HepG2 (cell line): ENCODE measurements around the gene OR10H2. TPM values are rescaled to one million over a fixed set of nuclear protein-coding genes. Genes with fewer than 3 reads are reported as not detected.

ENCODE experiments used
- ATAC-seq: fragments of 200-7000 bp; cut with Tn5 transposase; 3 replicates; pipeline ENCODE4 v1.9.1; 2020; ENCODE audit warnings: mild to moderate bottlenecking, moderate library complexity
- BruUV-seq: library from RNA; stranded (reverse); fragments of 400-500 nt; replicated peaks from 2 replicates; lab custom pipeline; 2021; lab: Mats Ljungman, UMichigan
- CTCF ChIA-PET: fragments of 300-600 bp; formaldehyde crosslinking; extraction: SDS; loops from one replicate; lab custom pipeline; 2021; ENCODE audit warnings: low total read pairs, inconsistent platforms, low intra/inter-chr PET ratio; lab: Yijun Ruan, JAX
- POLR2A ChIA-PET: fragments of 350-600 bp; sonication (Branson Sonifier 250); formaldehyde crosslinking; loops from one replicate; lab custom pipeline; 2020; ENCODE audit warnings: antibody characterized with exemption, inconsistent platforms; lab: Yijun Ruan, JAX
- DNase-seq: peaks from one replicate; pipeline ENCODE4 v3.0.0-alpha.2; 2015; ENCODE audit warnings: low spot score
- FAIRE-seq: peaks from 3 replicates; lab custom pipeline; 2011; peaks lifted over from hg19 to GRCh38; lab: Jason Lieb, UNC
- H2AFZ ChIP-seq: one replicate; pipeline ENCODE4 v1.6.1; 2011; ENCODE audit warnings: low read length, inconsistent platforms
- H3K27ac ChIP-seq: fragments of 300-600 bp; 3 replicates; pipeline ENCODE4 v1.8.0; 2011; ENCODE audit warnings: mixed run types, mild to moderate bottlenecking, mixed read lengths, low read length, inconsistent platforms; ENCODE audit not compliant: insufficient read depth; ENCODE audit errors: extremely low read length
- H3K27me3 ChIP-seq, 2 experiments: fragments of 200-600 bp in 1 of 2; 2 replicates in 1 of 2; 3 replicates in 1 of 2; pipeline versions ENCODE4 v1.6.0 to v1.8.0; 2011; ENCODE audit warnings: low read length in 2 of 2, mild to moderate bottlenecking in 2 of 2, moderate library complexity in 2 of 2, inconsistent platforms in 1 of 2; ENCODE audit not compliant: insufficient read depth in 2 of 2, control insufficient read depth in 1 of 2
- H3K36me3 ChIP-seq, 2 experiments: fragments of 200-600 bp in 1 of 2; replicated peaks in 1 of 2; 2 replicates in 1 of 2; 3 replicates in 1 of 2; pipeline versions ENCODE4 v1.5.1 to v1.8.0; 2011; ENCODE audit warnings: low read length in 2 of 2, inconsistent platforms in 1 of 2; ENCODE audit not compliant: insufficient read depth in 2 of 2, control insufficient read depth in 1 of 2
- H3K4me1 ChIP-seq: 2 replicates; pipeline ENCODE4 v1.5.1; 2012; ENCODE audit warnings: low read length, inconsistent platforms; ENCODE audit not compliant: insufficient read depth
- H3K4me2 ChIP-seq: 2 replicates; pipeline ENCODE4 v1.6.0; 2011; ENCODE audit warnings: low read depth, low read length, inconsistent platforms
- H3K4me3 ChIP-seq, 3 experiments: fragments of 200-600 bp in 1 of 3; sonication (generic), shearing (Covaris generic) in 1 of 3; replicated peaks in 1 of 3; 2 replicates each; pipeline ENCODE4 v1.5.1; 2011 to 2016; ENCODE audit warnings: low read length in 3 of 3, inconsistent platforms in 2 of 3, low read depth in 2 of 3, mild to moderate bottlenecking in 2 of 3, control low read depth in 1 of 3, mixed read lengths in 1 of 3; ENCODE audit not compliant: insufficient read depth in 1 of 3
- H3K79me2 ChIP-seq: one replicate; pipeline ENCODE4 v1.6.1; 2011; ENCODE audit warnings: low read length, inconsistent platforms; ENCODE audit not compliant: insufficient read depth
- H3K9ac ChIP-seq: 2 replicates; pipeline ENCODE4 v1.6.0; 2011; ENCODE audit warnings: mild to moderate bottlenecking, low read depth, low read length, inconsistent platforms; ENCODE audit not compliant: insufficient read depth
- H3K9me3 ChIP-seq: 2 replicates; pipeline ENCODE4 v1.5.1; 2012; ENCODE audit warnings: mild to moderate bottlenecking, low read length
- H4K20me1 ChIP-seq: 2 replicates; pipeline ENCODE4 v1.6.0; 2011; ENCODE audit warnings: inconsistent platforms, mild to moderate bottlenecking, low read length, moderate library complexity; ENCODE audit not compliant: insufficient read depth
- AHR ChIP-seq: IDR thresholded peaks from 2 replicates; pipeline ENCODE4 v1.6.1; 2018; ENCODE audit warnings: missing genetic modification reagents, missing compliant biosample characterization
- GMEB2 ChIP-seq: IDR thresholded peaks from 2 replicates; pipeline ENCODE4 v1.6.1; 2016; ENCODE audit warnings: missing biosample characterization, missing genetic modification reagents, low read depth
- GTF2F1 ChIP-seq: fragments of 150-350 bp; IDR thresholded peaks from 2 replicates; pipeline ENCODE4 v1.6.1; 2014; ENCODE audit warnings: low read length
- MYC ChIP-seq: sonication (generic); formaldehyde crosslinking; IDR thresholded peaks from 2 replicates; pipeline ENCODE4 v1.9.0; 2021; ENCODE audit warnings: missing genetic modification reagents, borderline replicate concordance
- TSC22D2 ChIP-seq: sonication (generic); formaldehyde crosslinking; IDR thresholded peaks from 2 replicates; pipeline ENCODE4 v1.5.1; 2020; ENCODE audit warnings: missing genetic modification reagents, mild to moderate bottlenecking, borderline replicate concordance
- U2AF2 ChIP-seq: fragments of 200-400 bp; formaldehyde crosslinking; IDR thresholded peaks from 2 replicates; pipeline ENCODE4 v1.6.1; 2017; ENCODE audit warnings: low read depth, mild to moderate bottlenecking, low read length
- ZNF18 ChIP-seq: sonication (generic); formaldehyde crosslinking; IDR thresholded peaks from 2 replicates; pipeline ENCODE4 v1.8.0; 2022; ENCODE audit warnings: mild to moderate bottlenecking, missing genetic modification reagents; ENCODE audit not compliant: insufficient replicate concordance
- ZNF282 ChIP-seq: fragments of 450-650 bp; IDR thresholded peaks from 2 replicates; pipeline ENCODE4 v1.6.1; 2018; ENCODE audit not compliant: partially characterized antibody
- ZNF3 ChIP-seq: IDR thresholded peaks from 2 replicates; pipeline ENCODE4 v1.7.0; 2017; ENCODE audit warnings: inconsistent platforms
- ZNF772 ChIP-seq: sonication (generic); formaldehyde crosslinking; IDR thresholded peaks from 2 replicates; pipeline ENCODE4 v1.5.0; 2020; ENCODE audit warnings: mild to moderate bottlenecking, missing genetic modification reagents
- ZNF83 ChIP-seq: sonication (generic); formaldehyde crosslinking; IDR thresholded peaks from 2 replicates; pipeline ENCODE4 v1.4.0; 2020; ENCODE audit warnings: missing genetic modification reagents, mild to moderate bottlenecking, borderline replicate concordance
- WGBS: methylation state at CpG from one replicate; pipeline ENCODE4 v1.1.6; 2017; ENCODE audit warnings: low lambda C conversion rate; 5-methylcytosine and 5-hydroxymethylcytosine counted together
- in situ Hi-C: cut with HindIII; loops from 2 replicates; pipeline ENCODE4 v1.10.0; 2017; ENCODE audit warnings: low pct_unique_long_range_greater_than_20kb; ENCODE audit not compliant: extremely low pct_ligation_motif_present
- intact Hi-C: fragments of 100-400 bp; cut with micrococcal nuclease; formaldehyde crosslinking; loops from one replicate; pipeline ENCODE4 v1.10.0; 2022; ENCODE audit not compliant: unreplicated experiment
- polyA plus RNA-seq, 8 experiments: library from polyadenylated mRNA; depleted of rRNA in 3 of 8; stranded (reverse) in 7 of 8; unstranded in 1 of 8; fragments of >200 nt; fragmentation: Illumina TruSeq in 4 of 8; extraction: Trizol in 4 of 8; gene quantifications; 2 replicates each; pipeline versions ENCODE4 v1.2.1 to v1.2.3, GENCODE V29; 2011 to 2016; ENCODE audit warnings: low read depth in 4 of 8, missing spikeins in 1 of 8, mixed read lengths in 1 of 8; ENCODE audit not compliant: insufficient read depth in 1 of 8
- total RNA-seq, 5 experiments: library from RNA; depleted of rRNA; stranded (reverse); fragments of >200 nt; fragmentation: Illumina TruSeq; extraction: Trizol; gene quantifications; 2 replicates each; pipeline ENCODE4 v1.2.3, GENCODE V29; 2016; ENCODE audit warnings: low read depth in 1 of 5
- TF ChIP-seq, protein P1 (sequence below): IDR thresholded peaks from 2 replicates; pipeline ENCODE4 v1.6.1; 2016; ENCODE audit warnings: control low read depth

Gene OR10H2
- total and polyA plus RNA-seq, 2 of the 13 experiments (the other 11 are each of a cell fraction or from before 2014, with no cell fraction given) = not detected

GRCh38 chr19:15776991-15777970 is 49.5 kb downstream of the OR10H2 start:
- WGBS = 18% methylated on average over 8 of the region's 9 CpGs
- H3K27ac ChIP-seq = no peak overlapping the region
- no peak overlapping the region for H2AFZ ChIP-seq
- ChIA-PET POLR2A (interaction anchor here (0.7 kb wide), 1 partner anchor 101 kb away, joined by 3 read pairs; no protein-coding TSS in a partner anchor), CTCF (no interaction called here)
- H3K36me3 ChIP-seq = no peaks in the 10 kb centered on the region
- DNase-seq (no peak), ATAC-seq (no peak; the same call in 2 of the 3 replicates), FAIRE-seq (no peak)
- H4K20me1 ChIP-seq = no peaks in the 10 kb centered on the region
- TF ChIP-seq TSC22D2 (CRISPR knock-in tag) = no peak
- TF ChIP-seq, protein P1, sequence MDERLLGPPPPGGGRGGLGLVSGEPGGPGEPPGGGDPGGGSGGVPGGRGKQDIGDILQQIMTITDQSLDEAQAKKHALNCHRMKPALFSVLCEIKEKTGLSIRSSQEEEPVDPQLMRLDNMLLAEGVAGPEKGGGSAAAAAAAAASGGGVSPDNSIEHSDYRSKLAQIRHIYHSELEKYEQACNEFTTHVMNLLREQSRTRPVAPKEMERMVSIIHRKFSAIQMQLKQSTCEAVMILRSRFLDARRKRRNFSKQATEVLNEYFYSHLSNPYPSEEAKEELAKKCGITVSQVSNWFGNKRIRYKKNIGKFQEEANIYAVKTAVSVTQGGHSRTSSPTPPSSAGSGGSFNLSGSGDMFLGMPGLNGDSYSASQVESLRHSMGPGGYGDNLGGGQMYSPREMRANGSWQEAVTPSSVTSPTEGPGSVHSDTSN = no peak
- no peak for TF ChIP-seq AHR
- no peak for TF ChIP-seq ZNF18 (CRISPR knock-in tag)
- no peak for TF ChIP-seq ZNF772 (CRISPR knock-in tag)
- no peak for TF ChIP-seq ZNF3 (CRISPR knock-in tag)
- no peak for TF ChIP-seq GMEB2 (CRISPR knock-in tag)
- TF ChIP-seq MYC (CRISPR knock-in tag) = no peak
- no peak for TF ChIP-seq ZNF282
- TF ChIP-seq U2AF2 = no peak
- TF ChIP-seq GTF2F1 = no peak
- no peak for TF ChIP-seq ZNF83
- BruUV-seq = no TSS peak
- no peak overlapping the region for H3K4me2 ChIP-seq
- no peaks in the 10 kb centered on the region for H3K4me1 ChIP-seq
- in situ Hi-C loops = loop anchor here (5.0 kb wide), 1 partner anchor 100 kb away; no protein-coding TSS in a partner anchor
- no peaks in the 10 kb centered on the region for H3K9me3 ChIP-seq
- no peak overlapping the region for H3K9ac ChIP-seq
- intact Hi-C loops = no loop called here
- H3K27me3 ChIP-seq = no peaks in the 10 kb centered on the region; a peak in 1 of 5 replicates
- H3K4me3 ChIP-seq = no peak overlapping the region
- no peaks in the 10 kb centered on the region for H3K79me2 ChIP-seq
